ENCODE data around the gene PIGK. TPM values are rescaled to one million over a fixed set of nuclear protein-coding genes. Genes with fewer than 3 reads are reported as not detected.

Gene PIGK
- total and polyA plus RNA-seq, 10 donors, result 3.2 to 29.3 (median 19.4) TPM

GRCh38 chr1:77048615-77049005 lies 170.6 kb downstream of the PIGK start:
- Histone ChIP-seq H3K4me3 (no peak overlapping the region), H3K36me3 (no peaks in the 10 kb centered on the region), H3K27me3 (replicated peaks in 1 of 7) (no peaks in the 10 kb centered on the region), H3K27ac (no peak overlapping the region), H3K9me3 (no peaks in the 10 kb centered on the region), H3K4me1 (no peaks in the 10 kb centered on the region)
- TF ChIP-seq POLR2AphosphoS5 (IDR thresholded peaks at IDR 0.05), result no peak
- no peak for TF ChIP-seq CTCF (IDR thresholded peaks at IDR 0.05 in 8 of 11, conservative IDR thresholded peaks at IDR 0.05 in 3 of 11)
- TF ChIP-seq POLR2A (IDR thresholded peaks at IDR 0.05), result no peak
- intact Hi-C loops (cut with DNase I; ENCODE audit: low total_unique reads), result no loop called here
- no peak for DNase-seq
- 24 to 51% (median 31%) methylated on average over 1 of the region's 1 CpG for WGBS, 5 donors

- no peak for DNase-seq
- intact Hi-C loops (cut with DNase I; ENCODE audit: low total_unique reads), result no loop called here
- 17 to 39% (median 21%) methylated on average over 3 of the region's 3 CpGs for WGBS, 5 donors
- Histone ChIP-seq H3K4me1 (no peaks in the 10 kb centered on the region), H3K27ac (no peak overlapping the region), H3K9me3 (no peaks in the 10 kb centered on the region), H3K27me3 (replicated peaks in 1 of 7) (no peaks in the 10 kb centered on the region), H3K36me3 (no peaks in the 10 kb centered on the region), H3K4me3 (no peak overlapping the region)
- TF ChIP-seq CTCF (IDR thresholded peaks at IDR 0.05 in 8 of 11, conservative IDR thresholded peaks at IDR 0.05 in 3 of 11), result no peak
- TF ChIP-seq POLR2AphosphoS5 (IDR thresholded peaks at IDR 0.05), result no peak
- no peak for TF ChIP-seq POLR2A (IDR thresholded peaks at IDR 0.05)
Measured at GRCh38 chr1:77047978-77048614, 171.1 kb downstream of the PIGK start.

GRCh38 chr1:77047575-77047974 lies 171.7 kb downstream of the PIGK start:
- intact Hi-C loops (cut with DNase I; ENCODE audit: low total_unique reads), result no loop called here
- no peaks in the 10 kb centered on the region for H3K27me3 ChIP-seq (replicated peaks in 1 of 7)
- WGBS, 5 donors, result 87 to 96% (median 91%) methylated on average over 1 of the region's 1 CpG
- no peak for TF ChIP-seq POLR2A (IDR thresholded peaks at IDR 0.05)
- no peak for TF ChIP-seq POLR2AphosphoS5 (IDR thresholded peaks at IDR 0.05)
- no peak overlapping the region for H3K4me3 ChIP-seq
- H3K27ac ChIP-seq, result no peak overlapping the region
- no peak for DNase-seq
- H3K4me1 ChIP-seq, result no peaks in the 10 kb centered on the region
- no peaks in the 10 kb centered on the region for H3K36me3 ChIP-seq
- H3K9me3 ChIP-seq, result no peaks in the 10 kb centered on the region

GRCh38 chr1:77044133-77044849 lies 174.9 kb downstream of the PIGK start:
- TF ChIP-seq CTCF (IDR thresholded peaks at IDR 0.05 in 8 of 11, conservative IDR thresholded peaks at IDR 0.05 in 3 of 11) (no peak), POLR2A (IDR thresholded peaks at IDR 0.05) (no peak), POLR2AphosphoS5 (IDR thresholded peaks at IDR 0.05) (no peak)
- no peak for DNase-seq
- WGBS, 5 donors, result 90 to 95% (median 92%) methylated on average over 12 to 20 of the region's 20 CpGs
- H3K27ac ChIP-seq, result no peak overlapping the region
- no peaks in the 10 kb centered on the region for H3K27me3 ChIP-seq (replicated peaks in 1 of 7)
- H3K4me3 ChIP-seq, result no peak overlapping the region
- no peaks in the 10 kb centered on the region for H3K36me3 ChIP-seq
- no peaks in the 10 kb centered on the region for H3K9me3 ChIP-seq
- intact Hi-C loops (cut with DNase I; ENCODE audit: low total_unique reads), result no loop called here
- H3K4me1 ChIP-seq, result no peaks in the 10 kb centered on the region
